Thymus (tissue), 14 donors: ENCODE measurements around the gene BOD1L1. TPM values are rescaled to one million over a fixed set of nuclear protein-coding genes. Genes with fewer than 3 reads are reported as not detected.

Experiments used
- DNase-seq, 9 donors: peaks; one replicate each; pipeline ENCODE4 v3.0.0-alpha.2; 2013; ENCODE audit warnings: low spot score in 9 of 9, low read depth in 6 of 9, missing footprints in 1 of 9
- H3K27ac ChIP-seq, 2 donors: one replicate each; pipeline ENCODE4 v1.5.1; 2013; ENCODE audit warnings: control low read depth in 1 of 2, low read depth in 1 of 2, low read length in 1 of 2, mild to moderate bottlenecking in 1 of 2, moderate library complexity in 1 of 2
- H3K27me3 ChIP-seq, 2 donors: one replicate each; pipeline ENCODE4 v1.5.1; 2013; ENCODE audit warnings: low read length in 1 of 2; ENCODE audit not compliant: control insufficient read depth in 2 of 2, insufficient read depth in 1 of 2
- H3K36me3 ChIP-seq, 2 donors: one replicate each; pipeline ENCODE4 v1.5.1; 2013; ENCODE audit warnings: low read length in 1 of 2, mild to moderate bottlenecking in 1 of 2, moderate library complexity in 1 of 2; ENCODE audit not compliant: control insufficient read depth in 2 of 2, insufficient read depth in 2 of 2
- H3K4me1 ChIP-seq, 2 donors: one replicate each; pipeline ENCODE4 v1.5.1; 2013; ENCODE audit warnings: low read length in 2 of 2; ENCODE audit not compliant: control insufficient read depth in 2 of 2, insufficient read depth in 2 of 2
- H3K4me3 ChIP-seq, 2 donors: one replicate each; pipeline ENCODE4 v1.5.1; 2013; ENCODE audit warnings: low read length in 2 of 2, control low read depth in 1 of 2, mild to moderate bottlenecking in 1 of 2
- H3K9me3 ChIP-seq, 2 donors: one replicate each; pipeline ENCODE4 v1.5.1; 2013; ENCODE audit warnings: low read length in 1 of 2, mild to moderate bottlenecking in 1 of 2; ENCODE audit not compliant: control insufficient read depth in 2 of 2, insufficient read depth in 1 of 2
- WGBS: extraction: QIAGEN DNeasy Blood & Tissue Kit; methylation state at CpG from one replicate; pipeline ENCODE4 v1.1.7; 2013; 5-methylcytosine and 5-hydroxymethylcytosine counted together
- long read RNA-seq, 10 donors: transcript quantifications; one replicate each; lab custom pipeline, GENCODE V29; 2026
- polyA plus RNA-seq: library from polyadenylated mRNA; stranded (reverse); fragments of 200-250 nt; gene quantifications from one replicate; pipeline ENCODE4 v1.2.3, GENCODE V29; 2013
- total RNA-seq: library from RNA; stranded (reverse); fragments of 120-200 nt; gene quantifications from one replicate; pipeline ENCODE4 v1.2.4, GENCODE V29; 2013
- donor health status: healthy.

BOD1L1 gene
- 27.1 TPM for total RNA-seq
- polyA plus RNA-seq, result 20.0 TPM
- long read RNA-seq, donor 1, result 0 reads
- long read RNA-seq, donor 2, result 0 reads
- long read RNA-seq, donor 3, result 0 reads
- long read RNA-seq, donor 4, result 0 reads
- long read RNA-seq, donor 5, result 0 reads
- long read RNA-seq, donor 6, result 0 reads
- long read RNA-seq, donor 7, partial matches to known transcripts, result 11 of 11 reads
- long read RNA-seq, donor 7, other reads (novel, unspliced or antisense), result 0 of 11 reads
- long read RNA-seq, donor 8, result 0 reads
- long read RNA-seq, donor 9, result 0 reads
- long read RNA-seq, donor 10, result 0 reads

GRCh38 chr4:13627606-13628311 lies at the start of gene BOD1L1:
BOD1L1 (minus strand) TSS chr4:13627725; CDS start chr4:13627587, 138 bp downstream.
- H3K27ac ChIP-seq, result peak within 1 kb of the TSS; percentile 89 to 93
- under 1% methylated on average over 55 of the region's 55 CpGs for WGBS
- H3K4me1 ChIP-seq, result peaks cover 9 to 13% of the 10 kb centered on the region in 2 donors
- peak; percentile 78 to 94 (median 87) for DNase-seq
- peak within 1 kb of the TSS; percentile 94 to 98 for H3K4me3 ChIP-seq
- H3K36me3 ChIP-seq, result no peaks in the 10 kb centered on the region
- no peaks in the 10 kb centered on the region for H3K27me3 ChIP-seq
- peaks cover 0 to 6% of the 10 kb centered on the region in 2 donors for H3K9me3 ChIP-seq

GRCh38 chr4:13674971-13675370 lies 47.4 kb upstream of the BOD1L1 start:
- 92% methylated on average over 1 of the region's 1 CpG for WGBS
- DNase-seq, result no peak
- H3K27ac ChIP-seq, result no peak overlapping the region
- H3K9me3 ChIP-seq, result no peaks in the 10 kb centered on the region
- no peaks in the 10 kb centered on the region for H3K36me3 ChIP-seq
- H3K27me3 ChIP-seq, result no peaks in the 10 kb centered on the region
- H3K4me3 ChIP-seq, result no peak overlapping the region
- H3K4me1 ChIP-seq, result no peaks in the 10 kb centered on the region

- Histone ChIP-seq H3K4me1 (no peaks in the 10 kb centered on the region), H3K36me3 (no peaks in the 10 kb centered on the region), H3K4me3 (no peak overlapping the region), H3K27me3 (no peaks in the 10 kb centered on the region), H3K9me3 (no peaks in the 10 kb centered on the region), H3K27ac (no peak overlapping the region)
- DNase-seq, result no peak
Observed at GRCh38 chr4:13673167-13673566, 45.6 kb upstream of the BOD1L1 start.

- Histone ChIP-seq H3K36me3 (no peaks in the 10 kb centered on the region), H3K4me3 (no peak overlapping the region), H3K27ac (no peak overlapping the region), H3K4me1 (no peaks in the 10 kb centered on the region), H3K9me3 (no peaks in the 10 kb centered on the region), H3K27me3 (no peaks in the 10 kb centered on the region)
- WGBS, result 95% methylated on average over 4 of the region's 4 CpGs
- no peak for DNase-seq
Observed at GRCh38 chr4:13670456-13671160, 43.1 kb upstream of the BOD1L1 start.

- H3K27me3 ChIP-seq, result no peaks in the 10 kb centered on the region
- H3K27ac ChIP-seq, result no peak overlapping the region
- H3K36me3 ChIP-seq, result no peaks in the 10 kb centered on the region
- H3K9me3 ChIP-seq, result no peaks in the 10 kb centered on the region
- no peak overlapping the region for H3K4me3 ChIP-seq
- 72% methylated on average over 5 of the region's 5 CpGs for WGBS
- no peaks in the 10 kb centered on the region for H3K4me1 ChIP-seq
- DNase-seq, result no peak
Observed at GRCh38 chr4:13665701-13666660, 38.5 kb upstream of the BOD1L1 start.

- WGBS, result 95% methylated on average over 6 of the region's 6 CpGs
- H3K9me3 ChIP-seq, result no peaks in the 10 kb centered on the region
- no peak overlapping the region for H3K4me3 ChIP-seq
- H3K36me3 ChIP-seq, result no peaks in the 10 kb centered on the region
- no peak overlapping the region for H3K27ac ChIP-seq
- peaks cover 0 to 4% of the 10 kb centered on the region in 2 donors for H3K27me3 ChIP-seq
- no peak for DNase-seq
- peaks cover 0 to 2% of the 10 kb centered on the region in 2 donors for H3K4me1 ChIP-seq
Observed at GRCh38 chr4:13659341-13660070, 32.0 kb upstream of the BOD1L1 start.

GRCh38 chr4:13656569-13657405 lies 29.3 kb upstream of the BOD1L1 start:
- 11% methylated on average over 13 of the region's 13 CpGs for WGBS
- peaks cover 0 to 4% of the 10 kb centered on the region in 2 donors for H3K27me3 ChIP-seq
- H3K27ac ChIP-seq, result no peak overlapping the region
- H3K36me3 ChIP-seq, result no peaks in the 10 kb centered on the region
- H3K4me1 ChIP-seq, result peaks cover 0 to 7% of the 10 kb centered on the region in 2 donors
- no peaks in the 10 kb centered on the region for H3K9me3 ChIP-seq
- DNase-seq, result peak; percentile 26 to 82 (median 57)
- H3K4me3 ChIP-seq, result peak overlapping the region; percentile 19 to 45
